Fibroblast of lung (primary cell): ENCODE data around the gene PTX4. TPM values are rescaled to one million over a fixed set of nuclear protein-coding genes. Genes with fewer than 3 reads are reported as not detected.

Experiments used
- DNase-seq, 2 donors: peaks; one replicate each; pipeline versions ENCODE4 v3.0.0 to v3.0.0-alpha.2; 2010; ENCODE audit warnings: low read depth in 2 of 2
- H2AFZ ChIP-seq: 2 replicates; pipeline ENCODE4 v1.5.1; 2012; ENCODE audit warnings: low read length, control low read depth, inconsistent platforms
- H3K27ac ChIP-seq: 2 replicates; pipeline ENCODE4 v1.5.1; 2011; ENCODE audit warnings: low read length, control low read depth; ENCODE audit not compliant: insufficient read depth
- H3K27me3 ChIP-seq: 2 replicates; pipeline ENCODE4 v1.5.1; 2011; ENCODE audit warnings: mild to moderate bottlenecking, low read length; ENCODE audit not compliant: control insufficient read depth, insufficient read depth
- H3K36me3 ChIP-seq: 2 replicates; pipeline ENCODE4 v1.5.1; 2011; ENCODE audit warnings: low read length; ENCODE audit not compliant: control insufficient read depth, insufficient read depth
- H3K4me1 ChIP-seq: 2 replicates; pipeline ENCODE4 v1.5.1; 2011; ENCODE audit warnings: low read length; ENCODE audit not compliant: control insufficient read depth, insufficient read depth; ENCODE audit errors: extremely low read depth
- H3K4me2 ChIP-seq: 2 replicates; pipeline ENCODE4 v1.5.1; 2011; ENCODE audit warnings: low read length, control low read depth; ENCODE audit not compliant: insufficient read depth; ENCODE audit errors: extremely low read depth
- H3K4me3 ChIP-seq, 4 experiments: fragments of 200-600 bp in 1 of 4; sonication (generic) in 1 of 4; replicated peaks in 1 of 4; 2 replicates each; pipeline ENCODE4 v1.5.1; 2011 to 2016; ENCODE audit warnings: low read length in 4 of 4, low read depth in 3 of 4, mild to moderate bottlenecking in 3 of 4, control low read depth in 2 of 4, inconsistent platforms in 1 of 4, mixed read lengths in 1 of 4; ENCODE audit not compliant: insufficient read depth in 1 of 4; ENCODE audit errors: control extremely low read depth in 1 of 4
- H3K79me2 ChIP-seq: 2 replicates; pipeline ENCODE4 v1.5.1; 2012; ENCODE audit warnings: mild to moderate bottlenecking, low read length, inconsistent platforms; ENCODE audit not compliant: control insufficient read depth, insufficient read depth
- H3K9ac ChIP-seq: 2 replicates; pipeline ENCODE4 v1.5.1; 2011; ENCODE audit warnings: mild to moderate bottlenecking, low read length, control low read depth; ENCODE audit not compliant: insufficient read depth
- H3K9me3 ChIP-seq: 2 replicates; pipeline ENCODE4 v1.5.1; 2012; ENCODE audit warnings: low read depth, low read length; ENCODE audit not compliant: control insufficient read depth, insufficient read depth
- H4K20me1 ChIP-seq: 2 replicates; pipeline ENCODE4 v1.5.1; 2011; ENCODE audit warnings: low read length; ENCODE audit not compliant: control insufficient read depth, insufficient read depth; ENCODE audit errors: extremely low read depth
- EZH2 ChIP-seq: IDR thresholded peaks from 2 replicates; pipeline ENCODE4 v1.5.1; 2012; ENCODE audit warnings: low read length, control low read depth, mild to moderate bottlenecking; ENCODE audit errors: missing control alignments
- polyA plus RNA-seq, 2 donors: library from polyadenylated mRNA; depleted of rRNA in 1 of 2; stranded (reverse) in 1 of 2; unstranded in 1 of 2; fragments of >200 nt; gene quantifications; 2 replicates each; pipeline ENCODE4 v1.2.1, GENCODE V29; 2011 to 2012; ENCODE audit warnings: missing spikeins in 1 of 2
- total RNA-seq: library from RNA; depleted of rRNA; stranded (reverse); fragments of >200 nt; gene quantifications from 2 replicates; pipeline ENCODE4 v1.2.1, GENCODE V29; 2014
- TF ChIP-seq, protein P1 (sequence below), 2 donors: IDR thresholded peaks in 1 of 2; conservative IDR thresholded peaks in 1 of 2; 1 replicate in 1 of 2; 2 replicates in 1 of 2; pipeline ENCODE4 v1.5.1; 2011 to 2012; ENCODE audit warnings: low read length in 2 of 2, control low read depth in 1 of 2, inconsistent platforms in 1 of 2, low read depth in 1 of 2, mild to moderate bottlenecking in 1 of 2

PTX4 gene
- total and polyA plus RNA-seq, 2 donors (not counting 1 experiment from before 2014, with no cell fraction given): not detected

DNA sequence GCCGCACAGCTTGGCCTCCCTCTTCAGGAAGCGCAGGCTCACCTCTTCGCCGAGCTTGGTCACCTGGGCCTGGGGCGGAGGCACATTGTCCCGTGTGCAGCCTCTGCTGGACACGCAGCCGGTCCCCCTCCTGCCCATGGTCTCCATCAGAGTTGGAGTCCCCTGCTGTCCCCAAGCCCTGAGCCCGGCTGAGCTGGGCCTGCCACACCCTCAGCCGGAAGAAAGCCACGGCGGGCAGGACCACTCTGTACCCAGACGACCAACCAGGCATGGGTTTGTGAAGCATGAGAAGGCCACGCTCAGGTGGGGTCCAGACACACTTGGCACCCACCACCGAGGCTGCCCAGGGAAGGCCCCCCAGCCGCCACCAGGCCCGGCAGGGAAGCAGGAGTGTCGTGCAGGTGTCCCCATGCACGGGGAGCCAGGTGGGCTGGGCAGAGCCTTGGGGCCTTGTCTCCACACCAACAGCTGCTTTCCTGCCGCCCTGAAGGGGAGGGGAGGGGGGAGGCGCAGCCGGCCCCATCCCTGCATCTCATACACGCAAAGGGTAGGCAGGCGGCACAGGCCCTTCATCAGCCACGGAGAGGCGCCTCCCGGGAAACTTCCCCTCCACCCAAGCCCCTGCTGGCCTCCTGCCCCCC is 49.6 kb downstream of the PTX4 start:
- H3K9ac ChIP-seq: no peak overlapping the region
- TF ChIP-seq, protein P1, sequence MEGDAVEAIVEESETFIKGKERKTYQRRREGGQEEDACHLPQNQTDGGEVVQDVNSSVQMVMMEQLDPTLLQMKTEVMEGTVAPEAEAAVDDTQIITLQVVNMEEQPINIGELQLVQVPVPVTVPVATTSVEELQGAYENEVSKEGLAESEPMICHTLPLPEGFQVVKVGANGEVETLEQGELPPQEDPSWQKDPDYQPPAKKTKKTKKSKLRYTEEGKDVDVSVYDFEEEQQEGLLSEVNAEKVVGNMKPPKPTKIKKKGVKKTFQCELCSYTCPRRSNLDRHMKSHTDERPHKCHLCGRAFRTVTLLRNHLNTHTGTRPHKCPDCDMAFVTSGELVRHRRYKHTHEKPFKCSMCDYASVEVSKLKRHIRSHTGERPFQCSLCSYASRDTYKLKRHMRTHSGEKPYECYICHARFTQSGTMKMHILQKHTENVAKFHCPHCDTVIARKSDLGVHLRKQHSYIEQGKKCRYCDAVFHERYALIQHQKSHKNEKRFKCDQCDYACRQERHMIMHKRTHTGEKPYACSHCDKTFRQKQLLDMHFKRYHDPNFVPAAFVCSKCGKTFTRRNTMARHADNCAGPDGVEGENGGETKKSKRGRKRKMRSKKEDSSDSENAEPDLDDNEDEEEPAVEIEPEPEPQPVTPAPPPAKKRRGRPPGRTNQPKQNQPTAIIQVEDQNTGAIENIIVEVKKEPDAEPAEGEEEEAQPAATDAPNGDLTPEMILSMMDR (conservative IDR thresholded peaks at IDR 0.05 in 1 of 2, IDR thresholded peaks at IDR 0.05 in 1 of 2; ENCODE audit: low read depth in 1 of 2, low read length in 2 of 2): no peak
- TF ChIP-seq EZH2: no peak
- H3K79me2 ChIP-seq: no peaks in the 10 kb centered on the region
- no peak overlapping the region for H3K4me2 ChIP-seq
- no peaks in the 10 kb centered on the region for H3K36me3 ChIP-seq
- H4K20me1 ChIP-seq: no peaks in the 10 kb centered on the region
- H3K27ac ChIP-seq: no peak overlapping the region
- H3K4me1 ChIP-seq: no peaks in the 10 kb centered on the region
- H3K4me3 ChIP-seq: no peak overlapping the region
- no peak for DNase-seq
- H3K9me3 ChIP-seq: no peaks in the 10 kb centered on the region
- H2AFZ ChIP-seq: no peak overlapping the region
- no peaks in the 10 kb centered on the region for H3K27me3 ChIP-seq

DNA sequence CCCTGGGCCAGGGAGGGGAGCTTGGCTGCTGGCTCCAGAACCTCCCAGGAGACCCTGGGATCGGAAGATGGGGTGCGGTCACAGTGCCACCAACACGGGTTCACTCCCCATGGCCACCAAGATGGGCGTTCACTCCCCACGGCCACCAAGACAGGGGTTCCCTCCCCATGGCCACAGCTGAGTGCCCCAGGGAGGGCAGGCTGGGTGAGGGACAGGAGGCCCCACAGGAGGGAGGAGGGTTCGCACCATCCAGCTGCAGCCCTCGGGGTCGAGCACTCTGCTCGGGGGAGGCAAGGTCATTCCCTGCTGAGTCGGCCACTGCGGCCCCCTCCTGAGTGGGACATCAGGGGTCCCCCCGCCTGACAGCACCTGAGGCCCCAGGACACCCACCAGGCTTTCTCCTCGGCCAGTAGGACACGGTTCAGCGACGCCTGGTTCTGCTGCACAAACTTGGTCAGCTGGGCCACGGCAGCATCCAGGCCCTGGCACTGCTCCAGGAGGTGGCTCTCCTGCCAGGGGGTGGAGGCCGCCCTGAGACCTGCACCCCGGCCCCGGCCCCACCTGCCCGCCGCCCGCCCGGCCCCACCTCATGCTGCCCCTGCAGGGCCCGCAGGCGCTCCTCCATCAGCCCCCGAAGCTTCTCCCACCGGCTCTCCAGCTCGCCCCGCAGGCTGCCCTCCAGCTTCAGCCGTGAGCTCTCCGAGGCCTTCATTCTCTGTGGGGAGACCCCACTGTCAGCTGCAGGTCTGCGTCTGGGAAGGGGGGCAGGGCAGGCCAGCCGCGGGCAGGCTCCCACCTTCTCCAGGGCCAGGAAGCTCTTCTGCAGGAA is 50.3 kb downstream of the PTX4 start:
- H3K27ac ChIP-seq: no peak overlapping the region
- no peaks in the 10 kb centered on the region for H3K4me1 ChIP-seq
- no peaks in the 10 kb centered on the region for H3K9me3 ChIP-seq
- no peak overlapping the region for H3K9ac ChIP-seq
- no peak overlapping the region for H3K4me2 ChIP-seq
- TF ChIP-seq EZH2: no peak
- H4K20me1 ChIP-seq: no peaks in the 10 kb centered on the region
- H3K27me3 ChIP-seq: no peaks in the 10 kb centered on the region
- H2AFZ ChIP-seq: no peak overlapping the region
- no peak overlapping the region for H3K4me3 ChIP-seq
- no peaks in the 10 kb centered on the region for H3K36me3 ChIP-seq
- no peaks in the 10 kb centered on the region for H3K79me2 ChIP-seq
- DNase-seq: no peak

- H3K79me2 ChIP-seq: no peaks in the 10 kb centered on the region
- no peaks in the 10 kb centered on the region for H3K36me3 ChIP-seq
- TF ChIP-seq, protein P1 (conservative IDR thresholded peaks at IDR 0.05 in 1 of 2, IDR thresholded peaks at IDR 0.05 in 1 of 2; ENCODE audit: low read depth in 1 of 2, low read length in 2 of 2): no peak
- TF ChIP-seq EZH2: no peak
- H3K27me3 ChIP-seq: no peaks in the 10 kb centered on the region
- H3K4me1 ChIP-seq: no peaks in the 10 kb centered on the region
- no peak overlapping the region for H3K4me3 ChIP-seq
- H3K4me2 ChIP-seq: no peak overlapping the region
- no peaks in the 10 kb centered on the region for H3K9me3 ChIP-seq
- H4K20me1 ChIP-seq: no peaks in the 10 kb centered on the region
- DNase-seq: no peak
- H3K9ac ChIP-seq: no peak overlapping the region
- no peak overlapping the region for H2AFZ ChIP-seq
- H3K27ac ChIP-seq: no peak overlapping the region
These were observed 51.1 kb downstream of the PTX4 start for GRCh38 chr16:1437606-1438005.
